GM20000 (cell line): ENCODE measurements around the gene CCDC146.

Experiments
- DNase-seq: peaks from one replicate; pipeline ENCODE4 v3.0.0; 2012; ENCODE audit warnings: low spot score
- TF ChIP-seq, protein P1 (sequence below): IDR thresholded peaks from 2 replicates; pipeline ENCODE4 v1.5.1; 2012; ENCODE audit warnings: mild to moderate bottlenecking, control low read depth; ENCODE audit errors: extremely low read depth, missing control alignments

The CCDC146 gene

GRCh38 chr7:77289387-77289786, 167.0 kb downstream of the CCDC146 start:
- DNase-seq: no peak
- TF ChIP-seq, protein P1, sequence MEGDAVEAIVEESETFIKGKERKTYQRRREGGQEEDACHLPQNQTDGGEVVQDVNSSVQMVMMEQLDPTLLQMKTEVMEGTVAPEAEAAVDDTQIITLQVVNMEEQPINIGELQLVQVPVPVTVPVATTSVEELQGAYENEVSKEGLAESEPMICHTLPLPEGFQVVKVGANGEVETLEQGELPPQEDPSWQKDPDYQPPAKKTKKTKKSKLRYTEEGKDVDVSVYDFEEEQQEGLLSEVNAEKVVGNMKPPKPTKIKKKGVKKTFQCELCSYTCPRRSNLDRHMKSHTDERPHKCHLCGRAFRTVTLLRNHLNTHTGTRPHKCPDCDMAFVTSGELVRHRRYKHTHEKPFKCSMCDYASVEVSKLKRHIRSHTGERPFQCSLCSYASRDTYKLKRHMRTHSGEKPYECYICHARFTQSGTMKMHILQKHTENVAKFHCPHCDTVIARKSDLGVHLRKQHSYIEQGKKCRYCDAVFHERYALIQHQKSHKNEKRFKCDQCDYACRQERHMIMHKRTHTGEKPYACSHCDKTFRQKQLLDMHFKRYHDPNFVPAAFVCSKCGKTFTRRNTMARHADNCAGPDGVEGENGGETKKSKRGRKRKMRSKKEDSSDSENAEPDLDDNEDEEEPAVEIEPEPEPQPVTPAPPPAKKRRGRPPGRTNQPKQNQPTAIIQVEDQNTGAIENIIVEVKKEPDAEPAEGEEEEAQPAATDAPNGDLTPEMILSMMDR: no peak

- TF ChIP-seq, protein P1: no peak
These were observed 168.0 kb downstream of the CCDC146 start for GRCh38 chr7:77290425-77290824.

DNA sequence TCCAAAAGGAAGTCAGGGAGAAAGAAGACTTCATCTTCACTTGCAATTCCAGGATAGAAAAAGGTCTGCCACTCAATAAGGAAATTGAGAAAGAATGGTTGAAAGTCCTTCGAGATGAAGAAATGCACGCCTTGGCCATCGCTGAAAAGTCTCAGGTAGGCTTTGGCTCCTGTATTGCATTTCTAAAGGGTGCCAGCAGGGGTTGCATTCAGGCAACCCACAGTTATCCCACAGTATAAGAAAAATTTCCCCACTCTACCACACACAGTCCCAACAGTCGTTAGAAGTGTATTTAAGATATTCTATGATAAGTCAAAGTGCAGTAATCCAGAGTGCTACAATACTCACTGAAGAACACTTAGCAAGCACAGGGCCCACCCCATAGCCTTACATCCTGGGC, 170.6 kb downstream of the CCDC146 start:
- DNase-seq: no peak
- TF ChIP-seq, protein P1: no peak

More at GRCh38 chr7:77290425-77290824, 168.0 kb downstream of the CCDC146 start:
- DNase-seq: no peak

DNA sequence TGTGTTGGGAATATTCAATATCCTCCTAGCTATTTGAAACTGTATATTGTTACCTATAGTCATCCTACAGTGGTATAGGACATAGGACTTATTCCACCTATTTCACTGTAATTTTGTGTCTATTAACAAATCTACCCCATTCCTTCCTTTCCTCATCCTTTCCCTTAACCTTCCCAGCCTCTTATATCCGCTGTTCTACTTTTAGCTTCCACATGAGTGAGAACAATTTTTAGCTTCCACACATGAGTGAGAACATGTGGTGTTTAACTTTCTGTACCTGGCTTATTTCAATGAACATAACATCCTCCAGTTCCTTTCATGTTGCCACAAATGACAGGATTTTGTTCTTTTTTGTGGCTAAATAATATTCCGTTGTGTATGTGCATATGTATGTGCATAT, 173.1 kb downstream of the CCDC146 start:
- DNase-seq: no peak
- TF ChIP-seq, protein P1: no peak

DNA sequence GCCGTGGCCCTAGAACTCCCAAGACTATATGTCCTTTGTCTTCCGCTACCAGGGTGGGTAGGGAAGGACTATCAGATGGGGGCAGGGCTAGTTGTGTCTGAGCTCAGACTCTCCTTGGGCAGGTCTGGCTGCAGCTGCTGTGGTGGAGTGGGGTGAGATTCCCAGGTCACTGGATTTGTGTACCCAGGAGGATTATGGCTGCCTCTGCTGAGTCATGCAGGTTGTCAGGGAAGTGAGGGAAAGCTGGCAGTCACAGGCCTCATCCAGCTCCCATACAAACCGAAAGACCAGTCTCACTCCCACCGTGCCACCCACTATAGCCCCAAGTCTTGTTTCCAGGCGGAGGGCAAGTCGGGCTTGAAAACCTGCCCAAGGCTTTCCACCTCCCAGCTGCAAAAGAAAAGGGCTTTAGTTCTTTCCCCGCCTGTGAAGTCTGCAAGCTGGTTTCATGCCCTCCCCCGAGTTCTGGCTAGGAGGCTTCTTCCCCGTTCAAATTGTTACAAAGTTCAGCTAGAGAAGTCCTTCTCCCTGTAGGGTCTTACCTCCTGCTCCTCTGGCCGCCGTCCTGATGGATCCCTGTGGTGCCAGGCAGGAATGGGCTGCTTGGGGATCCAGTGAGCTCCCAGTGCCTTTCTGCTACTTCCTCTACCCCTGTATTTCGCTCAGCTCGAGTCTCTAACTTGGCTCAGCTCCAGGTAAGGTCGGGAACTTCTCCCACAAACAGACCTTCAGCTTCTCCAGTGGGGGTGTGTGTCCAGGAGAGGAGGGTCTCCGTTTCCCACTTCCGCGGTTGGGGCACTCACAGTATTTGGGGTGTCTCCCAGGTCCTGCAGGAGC, 184.0 kb downstream of the CCDC146 start:
- TF ChIP-seq, protein P1: no peak
- DNase-seq: no peak

- TF ChIP-seq, protein P1: no peak
- no peak for DNase-seq
These were observed 186.4 kb downstream of the CCDC146 start for GRCh38 chr7:77308792-77309191.

- no peak for DNase-seq
- TF ChIP-seq, protein P1: no peak
These were observed 187.4 kb downstream of the CCDC146 start for GRCh38 chr7:77309714-77310220.
